ENCODE measurements around the gene SMIM1. TPM values are rescaled to one million over a fixed set of nuclear protein-coding genes. Genes with fewer than 3 reads are reported as not detected.

Gene SMIM1
- total RNA-seq, 2 experiments from 2014 or later, result 0.71 TPM; not detected in 1

GRCh38 chr1:3779265-3779911, 6.8 kb downstream of the SMIM1 start:
- Mint-ChIP-seq H3K36me3 (ENCODE audit: low read depth) (peaks cover 33% of the 10 kb centered on the region), H3K4me3 (no peak overlapping the region), H3K9me3 (no peaks in the 10 kb centered on the region), H3K27me3 (no peaks in the 10 kb centered on the region), H3K27ac (no peak overlapping the region), H3K4me1 (peaks cover 2% of the 10 kb centered on the region)
- DNase-seq, result no peak
- ChIA-PET CTCF (no interaction called here), POLR2A (no interaction called here)

- POLR2A ChIA-PET, result no interaction called here
Observed at GRCh38 chr1:3779912-3780416, 7.4 kb downstream of the SMIM1 start.

GRCh38 chr1:3780901-3781300, 8.4 kb downstream of the SMIM1 start:
- no peak for DNase-seq
- ChIA-PET POLR2A (no interaction called here), CTCF (no interaction called here)
- H3K27ac Mint-ChIP-seq, result no peak overlapping the region
- H3K9me3 Mint-ChIP-seq, result no peaks in the 10 kb centered on the region
- no peaks in the 10 kb centered on the region for H3K4me1 Mint-ChIP-seq
- H3K4me3 Mint-ChIP-seq, result no peak overlapping the region
- no peaks in the 10 kb centered on the region for H3K27me3 Mint-ChIP-seq
- peaks cover 36% of the 10 kb centered on the region for H3K36me3 Mint-ChIP-seq (ENCODE audit: low read depth)

More at GRCh38 chr1:3779912-3780416, 7.4 kb downstream of the SMIM1 start:
- CTCF ChIA-PET, result no interaction called here
- no peaks in the 10 kb centered on the region for H3K27me3 Mint-ChIP-seq
- peaks cover 36% of the 10 kb centered on the region for H3K36me3 Mint-ChIP-seq (ENCODE audit: low read depth)
- no peak overlapping the region for H3K4me3 Mint-ChIP-seq
- no peak overlapping the region for H3K27ac Mint-ChIP-seq
- H3K4me1 Mint-ChIP-seq, result peaks cover 2% of the 10 kb centered on the region
- H3K9me3 Mint-ChIP-seq, result no peaks in the 10 kb centered on the region
- no peak for DNase-seq

GRCh38 chr1:3783651-3784474, 11.3 kb downstream of the SMIM1 start:
- CTCF ChIA-PET, result interaction anchor here (1.0 kb wide), 1 partner anchor 18 kb away, joined by 3 read pairs; no protein-coding TSS in a partner anchor
- no peaks in the 10 kb centered on the region for H3K27me3 Mint-ChIP-seq
- peaks cover 42% of the 10 kb centered on the region for H3K36me3 Mint-ChIP-seq (ENCODE audit: low read depth)
- no peaks in the 10 kb centered on the region for H3K9me3 Mint-ChIP-seq
- H3K4me1 Mint-ChIP-seq, result peaks cover 8% of the 10 kb centered on the region
- no peak overlapping the region for H3K27ac Mint-ChIP-seq
- POLR2A ChIA-PET, result interaction anchor here (0.7 kb wide), 1 partner anchor 13 kb away, joined by 5 read pairs; no protein-coding TSS in a partner anchor
- no peak overlapping the region for H3K4me3 Mint-ChIP-seq
- DNase-seq, result no peak

- H3K36me3 Mint-ChIP-seq (ENCODE audit: low read depth), result peaks cover 38% of the 10 kb centered on the region
- no peaks in the 10 kb centered on the region for H3K9me3 Mint-ChIP-seq
- POLR2A ChIA-PET, result no interaction called here
- peaks cover 11% of the 10 kb centered on the region for H3K4me1 Mint-ChIP-seq
- no peak overlapping the region for H3K27ac Mint-ChIP-seq
- no peak for DNase-seq
- no peaks in the 10 kb centered on the region for H3K27me3 Mint-ChIP-seq
- CTCF ChIA-PET, result interaction anchor here (1.0 kb wide), 1 partner anchor 17 kb away, joined by 3 read pairs; no protein-coding TSS in a partner anchor
- no peak overlapping the region for H3K4me3 Mint-ChIP-seq
Observed at GRCh38 chr1:3785045-3785444, 12.5 kb downstream of the SMIM1 start.

GRCh38 chr1:3785456-3786157, 13.1 kb downstream of the SMIM1 start:
- H3K27me3 Mint-ChIP-seq, result no peaks in the 10 kb centered on the region
- peaks cover 11% of the 10 kb centered on the region for H3K4me1 Mint-ChIP-seq
- no peak overlapping the region for H3K27ac Mint-ChIP-seq
- CTCF ChIA-PET, result no interaction called here
- POLR2A ChIA-PET, result no interaction called here
- peaks cover 33% of the 10 kb centered on the region for H3K36me3 Mint-ChIP-seq (ENCODE audit: low read depth)
- no peaks in the 10 kb centered on the region for H3K9me3 Mint-ChIP-seq
- H3K4me3 Mint-ChIP-seq, result no peak overlapping the region
- no peak for DNase-seq

- Mint-ChIP-seq H3K27ac (no peak overlapping the region), H3K36me3 (ENCODE audit: low read depth) (peaks cover 28% of the 10 kb centered on the region), H3K4me3 (no peak overlapping the region), H3K9me3 (no peaks in the 10 kb centered on the region), H3K4me1 (peaks cover 11% of the 10 kb centered on the region), H3K27me3 (no peaks in the 10 kb centered on the region)
- no peak for DNase-seq
- CTCF ChIA-PET, result interaction anchor here (0.6 to 1.0 kb wide), 3 partner anchors 9 to 47 kb away, joined by 3 to 5 read pairs (median 3); partner anchors contain the start of gene LRRC47
- POLR2A ChIA-PET, result no interaction called here
Observed at GRCh38 chr1:3786468-3787348, 14.2 kb downstream of the SMIM1 start.

GRCh38 chr1:3787349-3787715, 14.8 kb downstream of the SMIM1 start:
- H3K36me3 Mint-ChIP-seq (ENCODE audit: low read depth), result peaks cover 23% of the 10 kb centered on the region
- H3K27ac Mint-ChIP-seq, result peak overlapping the region; percentile 19
- no peaks in the 10 kb centered on the region for H3K9me3 Mint-ChIP-seq
- no peak for DNase-seq
- ChIA-PET CTCF (interaction anchor here (1.0 kb wide), 2 partner anchors 9 to 12 kb away, joined by 3 to 5 read pairs; partner anchors contain the start of gene LRRC47), POLR2A (no interaction called here)
- no peak overlapping the region for H3K4me3 Mint-ChIP-seq
- no peaks in the 10 kb centered on the region for H3K27me3 Mint-ChIP-seq
- peaks cover 15% of the 10 kb centered on the region for H3K4me1 Mint-ChIP-seq

- no peaks in the 10 kb centered on the region for H3K27me3 Mint-ChIP-seq
- H3K27ac Mint-ChIP-seq, result peak overlapping the region; percentile 19
- peaks cover 20% of the 10 kb centered on the region for H3K4me1 Mint-ChIP-seq
- H3K36me3 Mint-ChIP-seq (ENCODE audit: low read depth), result peaks cover 21% of the 10 kb centered on the region
- ChIA-PET CTCF (interaction anchor here (1.0 kb wide), 1 partner anchor 12 kb away, joined by 5 read pairs; no protein-coding TSS in a partner anchor), POLR2A (no interaction called here)
- no peak for DNase-seq
- no peaks in the 10 kb centered on the region for H3K9me3 Mint-ChIP-seq
- H3K4me3 Mint-ChIP-seq, result no peak overlapping the region
Observed at GRCh38 chr1:3787745-3788605, 15.4 kb downstream of the SMIM1 start.

GRCh38 chr1:3788756-3789420, 16.3 kb downstream of the SMIM1 start:
- Mint-ChIP-seq H3K9me3 (no peaks in the 10 kb centered on the region), H3K4me3 (no peak overlapping the region), H3K27me3 (no peaks in the 10 kb centered on the region), H3K36me3 (ENCODE audit: low read depth) (peaks cover 16% of the 10 kb centered on the region), H3K27ac (no peak overlapping the region), H3K4me1 (peaks cover 29% of the 10 kb centered on the region)
- POLR2A ChIA-PET, result no interaction called here
- DNase-seq, result no peak
- CTCF ChIA-PET, result interaction anchor here (0.6 kb wide), 1 partner anchor 94 kb away, joined by 3 read pairs; no protein-coding TSS in a partner anchor
